Panc1 (cell line): ENCODE data around the gene SPEG.

ENCODE experiments used
- POLR2AphosphoS5 ChIP-seq: IDR thresholded peaks from 2 replicates; pipeline ENCODE4 v1.6.1; 2012; ENCODE audit warnings: mild to moderate bottlenecking, low read depth, low read length, moderate library complexity
- SIN3A ChIP-seq: IDR thresholded peaks from 2 replicates; pipeline ENCODE4 v1.6.1; 2012; ENCODE audit warnings: low read depth, mild to moderate bottlenecking, low read length, moderate library complexity, borderline replicate concordance; ENCODE audit not compliant: insufficient read depth
- TCF7L2 ChIP-seq: IDR thresholded peaks from 2 replicates; pipeline ENCODE4 v1.6.1; 2011; ENCODE audit warnings: mild to moderate bottlenecking, low read depth, low read length, inconsistent platforms
- TF ChIP-seq, protein P1 (sequence below): fragments of 450-650 bp; IDR thresholded peaks from 2 replicates; pipeline ENCODE4 v1.5.1; 2017; ENCODE audit warnings: mild to moderate bottlenecking
- TF ChIP-seq, protein P2 (sequence below), 2 experiments: IDR thresholded peaks; 2 replicates each; pipeline ENCODE4 v1.6.1; 2011 to 2012; ENCODE audit warnings: low read depth in 2 of 2, control low read depth in 1 of 2, low read length in 1 of 2, mild to moderate bottlenecking in 1 of 2, moderate library complexity in 1 of 2; ENCODE audit not compliant: insufficient read depth in 1 of 2

DNA sequence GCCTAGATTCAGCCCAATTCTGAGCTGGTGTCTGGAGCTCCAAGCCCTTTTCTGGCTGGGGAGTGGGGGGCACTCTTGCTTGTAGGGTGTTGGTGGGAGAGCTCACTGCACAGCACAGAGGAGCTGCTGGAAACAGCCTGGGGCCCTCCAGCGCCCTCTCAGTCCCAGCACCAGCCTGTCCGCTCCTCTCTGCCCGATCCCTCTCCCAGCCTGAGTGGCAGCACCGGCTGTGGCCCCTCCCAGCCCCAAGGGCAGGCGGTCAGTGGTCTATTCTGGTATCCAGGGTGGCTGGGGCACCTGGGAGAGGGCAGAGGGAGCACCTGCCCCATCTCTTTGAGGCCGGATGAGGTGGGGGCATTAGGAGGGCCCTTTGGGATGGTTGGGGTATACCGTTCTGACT is 29.7 kb upstream of the SPEG start:
- TF ChIP-seq, protein P1, sequence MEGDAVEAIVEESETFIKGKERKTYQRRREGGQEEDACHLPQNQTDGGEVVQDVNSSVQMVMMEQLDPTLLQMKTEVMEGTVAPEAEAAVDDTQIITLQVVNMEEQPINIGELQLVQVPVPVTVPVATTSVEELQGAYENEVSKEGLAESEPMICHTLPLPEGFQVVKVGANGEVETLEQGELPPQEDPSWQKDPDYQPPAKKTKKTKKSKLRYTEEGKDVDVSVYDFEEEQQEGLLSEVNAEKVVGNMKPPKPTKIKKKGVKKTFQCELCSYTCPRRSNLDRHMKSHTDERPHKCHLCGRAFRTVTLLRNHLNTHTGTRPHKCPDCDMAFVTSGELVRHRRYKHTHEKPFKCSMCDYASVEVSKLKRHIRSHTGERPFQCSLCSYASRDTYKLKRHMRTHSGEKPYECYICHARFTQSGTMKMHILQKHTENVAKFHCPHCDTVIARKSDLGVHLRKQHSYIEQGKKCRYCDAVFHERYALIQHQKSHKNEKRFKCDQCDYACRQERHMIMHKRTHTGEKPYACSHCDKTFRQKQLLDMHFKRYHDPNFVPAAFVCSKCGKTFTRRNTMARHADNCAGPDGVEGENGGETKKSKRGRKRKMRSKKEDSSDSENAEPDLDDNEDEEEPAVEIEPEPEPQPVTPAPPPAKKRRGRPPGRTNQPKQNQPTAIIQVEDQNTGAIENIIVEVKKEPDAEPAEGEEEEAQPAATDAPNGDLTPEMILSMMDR = no peak
- TF ChIP-seq TCF7L2 (no peak), POLR2AphosphoS5 (no peak), SIN3A (no peak)
- TF ChIP-seq, protein P2, sequence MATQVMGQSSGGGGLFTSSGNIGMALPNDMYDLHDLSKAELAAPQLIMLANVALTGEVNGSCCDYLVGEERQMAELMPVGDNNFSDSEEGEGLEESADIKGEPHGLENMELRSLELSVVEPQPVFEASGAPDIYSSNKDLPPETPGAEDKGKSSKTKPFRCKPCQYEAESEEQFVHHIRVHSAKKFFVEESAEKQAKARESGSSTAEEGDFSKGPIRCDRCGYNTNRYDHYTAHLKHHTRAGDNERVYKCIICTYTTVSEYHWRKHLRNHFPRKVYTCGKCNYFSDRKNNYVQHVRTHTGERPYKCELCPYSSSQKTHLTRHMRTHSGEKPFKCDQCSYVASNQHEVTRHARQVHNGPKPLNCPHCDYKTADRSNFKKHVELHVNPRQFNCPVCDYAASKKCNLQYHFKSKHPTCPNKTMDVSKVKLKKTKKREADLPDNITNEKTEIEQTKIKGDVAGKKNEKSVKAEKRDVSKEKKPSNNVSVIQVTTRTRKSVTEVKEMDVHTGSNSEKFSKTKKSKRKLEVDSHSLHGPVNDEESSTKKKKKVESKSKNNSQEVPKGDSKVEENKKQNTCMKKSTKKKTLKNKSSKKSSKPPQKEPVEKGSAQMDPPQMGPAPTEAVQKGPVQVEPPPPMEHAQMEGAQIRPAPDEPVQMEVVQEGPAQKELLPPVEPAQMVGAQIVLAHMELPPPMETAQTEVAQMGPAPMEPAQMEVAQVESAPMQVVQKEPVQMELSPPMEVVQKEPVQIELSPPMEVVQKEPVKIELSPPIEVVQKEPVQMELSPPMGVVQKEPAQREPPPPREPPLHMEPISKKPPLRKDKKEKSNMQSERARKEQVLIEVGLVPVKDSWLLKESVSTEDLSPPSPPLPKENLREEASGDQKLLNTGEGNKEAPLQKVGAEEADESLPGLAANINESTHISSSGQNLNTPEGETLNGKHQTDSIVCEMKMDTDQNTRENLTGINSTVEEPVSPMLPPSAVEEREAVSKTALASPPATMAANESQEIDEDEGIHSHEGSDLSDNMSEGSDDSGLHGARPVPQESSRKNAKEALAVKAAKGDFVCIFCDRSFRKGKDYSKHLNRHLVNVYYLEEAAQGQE (IDR thresholded peaks at IDR 0.05; ENCODE audit: insufficient read depth in 1 of 2, low read depth in 2 of 2, low read length in 1 of 2) = no peak
